GM18511 (cell line): ENCODE measurements around the gene CCPG1.
A peak's percentile ranks its signal among the peaks of the same experiment; 100 is the strongest.

ENCODE experiments used
- ATAC-seq: cut with Tn5 transposase; IDR thresholded peaks from one replicate; pipeline ENCODE4 v1.9.1; 2021; ENCODE audit warnings: mild to moderate bottlenecking, moderate library complexity; ENCODE audit not compliant: unreplicated experiment

The CCPG1 gene

GRCh38 chr15:55389264-55389607 is 18.9 kb downstream of the CCPG1 start:
- no peak for ATAC-seq

DNA sequence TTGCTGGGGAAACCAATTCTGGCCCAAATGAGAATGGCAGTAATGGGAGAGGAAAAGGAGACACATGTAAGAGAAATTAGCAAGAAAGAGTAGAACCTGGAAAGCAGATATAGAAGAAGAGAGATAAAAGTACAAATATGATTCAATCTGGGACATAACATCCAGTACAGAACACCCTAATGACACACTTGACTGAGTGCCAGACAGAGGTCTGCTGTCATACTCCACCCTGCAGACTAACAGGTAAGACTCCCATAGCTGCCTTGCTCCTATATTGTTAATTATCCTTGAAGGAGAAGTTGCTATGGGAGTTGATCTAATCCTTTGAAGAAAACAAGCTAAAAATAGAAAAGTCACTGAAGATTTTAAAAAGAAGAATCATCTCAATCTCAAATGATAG is 21.1 kb downstream of the CCPG1 start:
- ATAC-seq = no peak

DNA sequence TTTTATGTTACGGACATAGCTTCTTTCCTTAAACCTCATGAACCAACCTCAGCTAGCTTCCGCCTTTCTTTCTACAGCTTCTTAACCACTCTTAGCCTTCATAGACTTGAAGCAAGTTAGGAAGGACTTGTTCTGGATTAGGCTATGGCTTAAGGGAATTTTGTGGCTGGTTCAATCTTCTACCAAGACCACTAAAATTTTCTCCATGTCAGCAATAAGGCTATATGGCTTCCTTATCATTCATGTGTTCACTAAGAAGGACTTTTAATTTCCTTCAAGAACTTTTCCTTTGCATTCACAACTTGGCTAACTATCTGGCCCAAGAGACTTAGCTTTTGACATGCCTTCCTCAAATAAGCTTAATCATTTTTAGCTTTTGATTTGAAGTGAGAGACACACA is 24.5 kb downstream of the CCPG1 start:
- ATAC-seq = no peak

GRCh38 chr15:55381595-55381994 is 26.6 kb downstream of the CCPG1 start:
- no peak for ATAC-seq

DNA sequence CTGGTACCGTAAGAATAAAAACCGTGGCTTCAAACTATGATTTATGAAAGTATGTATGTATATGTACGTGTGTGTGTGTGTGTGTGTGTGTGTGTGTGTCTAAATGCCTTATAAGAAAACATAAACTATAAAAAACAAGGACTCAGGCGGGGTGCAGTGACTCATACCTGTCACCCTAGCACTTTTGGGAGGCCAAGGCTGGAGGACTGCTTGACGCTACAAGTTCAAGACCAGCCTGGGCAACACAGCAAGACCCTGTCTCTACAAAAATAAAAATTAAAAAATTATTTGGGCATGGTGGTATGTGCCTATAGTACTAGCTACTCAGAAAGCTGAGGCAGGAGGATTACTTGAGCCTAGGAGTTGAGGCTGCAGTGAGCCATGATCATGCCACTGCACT is 29.1 kb downstream of the CCPG1 start:
- ATAC-seq = no peak

DNA sequence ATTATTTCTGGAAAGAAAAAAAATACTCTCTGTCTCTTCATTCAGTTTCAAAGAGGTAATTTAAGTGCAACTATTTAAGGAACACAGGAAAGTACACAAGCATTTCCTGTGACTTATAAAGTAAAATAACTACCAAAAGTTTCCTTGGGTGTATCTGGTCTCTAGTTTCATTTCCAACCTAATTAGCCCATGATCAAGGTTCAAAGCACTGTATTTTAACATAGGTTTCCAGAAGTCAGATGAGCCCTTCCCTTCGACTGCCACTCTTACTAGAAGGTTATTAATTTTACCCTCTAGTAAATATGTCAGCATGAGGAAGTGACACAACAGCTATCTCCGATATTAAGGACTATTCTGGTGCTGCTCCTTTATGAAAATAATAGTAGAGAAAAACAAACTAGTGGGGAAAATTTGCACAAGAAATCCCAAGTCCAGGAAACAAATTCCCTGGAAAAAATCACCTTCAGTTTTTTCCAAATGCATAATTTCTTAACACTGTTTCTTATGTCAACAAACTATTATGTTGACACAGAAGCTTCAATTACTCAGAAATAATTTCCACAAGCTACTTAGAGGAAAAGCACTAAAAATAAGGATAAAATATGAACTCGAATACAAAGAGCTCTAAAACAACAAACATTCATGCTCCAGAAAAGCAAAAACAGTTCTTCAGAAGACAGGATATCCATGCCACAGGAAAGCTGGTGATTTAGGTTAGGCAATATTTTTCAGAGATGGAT is 35.3 kb downstream of the CCPG1 start:
- peak; percentile 69 for ATAC-seq

DNA sequence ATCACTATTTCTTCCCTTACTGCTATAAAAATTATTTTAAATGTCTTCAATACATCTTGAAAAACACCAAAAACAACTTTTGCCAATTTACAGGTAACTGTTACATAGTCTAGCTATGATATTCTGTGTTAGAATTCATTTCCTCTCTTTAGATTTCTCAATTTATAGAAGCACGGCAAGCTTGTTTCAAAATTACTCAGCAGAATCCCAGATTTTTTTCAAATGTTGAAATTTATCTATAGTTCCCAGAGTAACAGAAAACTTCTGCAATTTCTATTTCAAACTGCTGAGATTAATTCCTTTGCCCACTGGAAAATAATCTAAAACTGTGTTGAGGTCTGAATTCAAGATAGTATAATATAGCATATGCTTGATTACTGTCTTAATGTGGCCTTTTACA is 41.2 kb downstream of the CCPG1 start:
- no peak for ATAC-seq

GRCh38 chr15:55362641-55363040 is 45.5 kb downstream of the CCPG1 start:
- no peak for ATAC-seq

DNA sequence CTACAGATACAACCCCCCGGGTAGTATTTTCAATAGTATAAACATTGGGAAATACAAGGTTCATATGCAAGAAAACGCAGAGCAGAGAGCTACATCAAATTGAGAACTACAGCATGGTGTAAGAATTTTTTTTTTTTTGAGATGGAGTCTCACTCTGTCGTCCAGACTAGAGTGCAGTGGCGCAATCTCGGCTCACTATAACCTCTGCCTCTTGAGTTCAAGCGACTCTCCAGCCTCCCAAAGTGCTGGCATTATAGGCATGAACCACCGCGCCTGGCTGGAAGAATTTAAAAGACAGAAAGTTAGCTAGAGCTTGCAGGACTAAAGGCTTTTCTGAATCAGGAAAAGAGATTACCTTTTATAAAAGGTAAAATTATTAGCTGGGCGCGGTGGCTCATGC is 47.1 kb downstream of the CCPG1 start:
- ATAC-seq = no peak

DNA sequence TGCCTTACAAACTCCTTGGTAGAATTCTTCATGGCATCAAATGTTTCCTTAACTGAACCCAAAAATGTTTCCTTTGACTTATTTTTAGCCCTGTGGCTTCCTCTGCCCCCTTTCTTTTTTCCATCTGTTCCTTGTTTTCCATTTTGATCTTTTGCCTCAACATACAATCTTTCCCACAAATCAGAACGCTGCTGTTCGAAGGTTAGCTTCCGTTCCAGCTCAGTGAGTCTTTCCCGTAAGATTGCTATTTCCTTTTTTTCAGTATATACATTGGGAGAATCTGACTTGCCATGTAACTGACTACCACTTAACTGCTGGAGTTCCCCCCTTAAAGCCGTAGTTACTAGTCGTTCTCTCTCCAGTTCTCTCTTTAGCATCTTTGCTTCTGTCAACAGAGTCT is 47.9 kb downstream of the CCPG1 start:
- no peak for ATAC-seq

DNA sequence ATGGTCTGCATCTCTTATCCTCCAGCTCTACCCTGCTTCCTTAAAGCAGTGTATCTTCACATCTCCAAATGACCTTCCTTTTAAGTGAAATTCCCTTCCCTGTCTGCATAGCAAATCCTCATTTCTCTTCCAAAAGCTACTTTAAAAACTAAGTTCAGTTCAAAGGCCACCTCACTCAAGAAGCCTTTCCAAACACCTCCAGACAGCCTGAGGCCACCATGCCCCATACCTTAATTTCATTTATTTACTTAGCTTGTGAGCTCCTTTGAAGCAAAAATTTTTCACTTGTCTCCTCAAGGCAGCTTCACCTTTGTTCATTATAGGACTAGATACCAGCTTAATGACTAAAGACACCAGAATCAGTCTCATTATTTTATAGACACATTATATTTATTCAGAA is 49.7 kb downstream of the CCPG1 start:
- no peak for ATAC-seq

- ATAC-seq = no peak
These were observed 50.4 kb downstream of the CCPG1 start for GRCh38 chr15:55357774-55358173.

- no peak for ATAC-seq
These were observed 51.1 kb downstream of the CCPG1 start for GRCh38 chr15:55356985-55357585.

GRCh38 chr15:55353025-55353424 is 55.1 kb downstream of the CCPG1 start:
- ATAC-seq = no peak

GRCh38 chr15:55349282-55349681 is 58.9 kb downstream of the CCPG1 start:
- no peak for ATAC-seq

DNA sequence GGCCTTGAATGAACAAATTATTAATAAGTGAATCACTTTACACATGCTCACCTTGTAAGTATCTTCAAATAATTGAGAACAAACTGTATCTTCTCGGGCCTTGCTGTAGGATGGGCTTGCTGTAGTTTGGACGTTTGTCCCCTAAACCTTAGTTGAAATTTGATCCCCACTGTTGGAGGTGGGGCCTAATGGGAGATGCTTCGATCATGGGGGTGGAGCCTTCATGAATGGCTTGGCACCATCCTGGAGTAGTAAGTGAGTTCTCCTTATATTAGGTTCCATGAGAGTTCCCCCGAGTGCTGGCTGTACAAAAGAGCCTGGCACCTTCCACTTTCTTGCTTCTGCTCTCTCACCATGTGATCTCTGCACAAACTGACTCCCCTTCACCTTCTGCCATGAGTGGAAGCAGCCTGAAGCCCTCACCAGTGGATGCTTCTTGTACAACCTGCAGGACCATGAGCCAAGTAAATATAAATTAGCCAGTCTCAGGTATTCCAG is 59.8 kb downstream of the CCPG1 start:
- no peak for ATAC-seq

DNA sequence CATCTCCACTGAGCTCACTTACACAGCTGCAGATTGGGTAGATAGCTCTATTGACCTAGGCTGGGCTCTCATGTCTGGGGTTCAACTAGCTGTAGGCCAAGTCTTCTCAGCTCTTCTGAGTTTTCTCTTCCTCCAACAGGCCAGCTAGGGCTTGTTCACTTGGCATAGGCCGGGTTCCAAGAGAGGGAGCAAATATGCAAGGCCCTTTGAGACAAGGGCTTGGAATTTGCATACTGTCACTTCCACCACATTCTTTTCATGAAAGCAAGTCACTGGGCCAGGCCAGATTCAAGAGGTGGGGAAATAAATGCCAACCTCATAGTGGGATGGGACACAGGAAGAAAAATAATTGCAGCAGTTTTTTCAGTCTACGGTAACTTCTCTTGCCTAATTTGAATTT is 64.0 kb downstream of the CCPG1 start:
- ATAC-seq = no peak

DNA sequence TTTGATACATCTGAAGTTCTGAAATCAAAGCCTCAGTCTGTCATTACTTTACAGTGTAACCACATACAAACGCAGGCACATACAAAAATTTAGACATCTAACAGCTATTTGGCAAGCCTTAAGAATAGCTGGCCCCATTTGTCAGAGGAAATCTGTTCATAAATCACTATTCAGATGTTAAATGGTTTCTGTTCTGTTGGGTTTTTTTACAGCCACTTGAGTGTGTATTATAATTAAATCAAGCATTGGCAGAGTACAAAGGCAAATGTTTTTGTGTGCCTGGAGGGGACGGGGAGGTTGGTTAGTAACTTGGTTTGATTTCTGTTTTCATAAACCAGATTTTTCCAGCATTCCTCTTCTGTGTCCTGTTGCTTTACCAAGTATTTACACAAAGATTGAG is 65.0 kb downstream of the CCPG1 start:
- no peak for ATAC-seq

GRCh38 chr15:55337160-55337559 is 71.0 kb downstream of the CCPG1 start:
- no peak for ATAC-seq

GRCh38 chr15:55334997-55335396 is 73.2 kb downstream of the CCPG1 start:
- ATAC-seq = no peak

GRCh38 chr15:55334371-55334770 is 73.8 kb downstream of the CCPG1 start:
- no peak for ATAC-seq

- ATAC-seq = no peak
These were observed 80.8 kb downstream of the CCPG1 start for GRCh38 chr15:55327387-55327786.

DNA sequence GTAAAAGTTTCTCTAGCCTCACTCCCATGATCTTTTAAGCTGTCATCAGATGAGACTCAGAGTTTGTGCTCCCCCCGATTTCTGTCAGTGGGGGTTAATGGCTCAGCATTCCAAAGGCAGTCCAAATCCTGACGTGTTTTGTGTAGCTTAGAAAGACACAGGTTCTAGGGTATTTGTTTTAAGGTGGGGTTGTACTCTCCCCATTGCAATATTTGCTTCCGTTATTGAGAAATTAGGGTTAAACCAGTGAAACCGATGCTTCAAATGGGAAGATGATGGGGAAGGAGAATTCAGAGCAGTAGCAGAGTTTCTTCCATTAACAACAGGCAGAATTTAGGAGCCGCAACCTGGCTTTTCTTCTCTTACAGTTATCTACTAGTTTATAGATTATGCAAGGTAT is 85.7 kb downstream of the CCPG1 start:
- no peak for ATAC-seq
